ENCODE data around the gene PPM1A. TPM values are rescaled to one million over a fixed set of nuclear protein-coding genes. Genes with fewer than 3 reads are reported as not detected.
A peak's percentile ranks its signal among the peaks of the same experiment; 100 is the strongest.

PPM1A gene
- total and polyA plus RNA-seq, 2 of the 13 experiments (the other 11 are each of a cell fraction or from before 2014, with no cell fraction given) = 23.3 to 29.8 TPM

- TF ChIP-seq U2AF2 (IDR thresholded peaks at IDR 0.05; ENCODE audit: low read depth, low read length) (no peak), HNF1A (IDR thresholded peaks at IDR 0.05; ENCODE audit: low read depth) (no peak), HNF1A (CRISPR knock-in tag; IDR thresholded peaks at IDR 0.05; ENCODE audit: borderline replicate concordance) (peak; percentile 25; the same call in 1 of the 2 replicates), ARNTL (CRISPR knock-in tag; IDR thresholded peaks at IDR 0.05) (no peak), DNMT3B (CRISPR knock-in tag; conservative IDR thresholded peaks at IDR 0.05) (0 out of 2 replicates have a peak, but pooled peaks have one; percentile 48), EEA1 (CRISPR knock-in tag; IDR thresholded peaks at IDR 0.05; ENCODE audit: borderline replicate concordance) (peak; percentile 66; the same call in 1 of the 2 replicates), ZNF496 (CRISPR knock-in tag; IDR thresholded peaks at IDR 0.05; ENCODE audit: insufficient replicate concordance) (no peak), GPN1 (CRISPR knock-in tag; IDR thresholded peaks at IDR 0.05; ENCODE audit: borderline replicate concordance) (no peak), TEF (CRISPR knock-in tag; IDR thresholded peaks at IDR 0.05) (0 out of 2 replicates have a peak, but pooled peaks have one; percentile 40), GFI1 (CRISPR knock-in tag; IDR thresholded peaks at IDR 0.05; ENCODE audit: borderline replicate concordance) (no peak), ZNF143 (CRISPR knock-in tag; IDR thresholded peaks at IDR 0.05) (no peak), MAFK (conservative IDR thresholded peaks at IDR 0.05 in 1 of 2, IDR thresholded peaks at IDR 0.05 in 1 of 2; ENCODE audit: low read length in 2 of 2) (no peak), BHLHE40 (IDR thresholded peaks at IDR 0.05; ENCODE audit: low read length) (peak; percentile 48; the same call in 1 of the 2 replicates), KDM5A (IDR thresholded peaks at IDR 0.05; ENCODE audit: borderline replicate concordance, low read length) (no peak), THAP11 (CRISPR knock-in tag; IDR thresholded peaks at IDR 0.05) (peak; percentile 77), ZNF747 (CRISPR knock-in tag; IDR thresholded peaks at IDR 0.05; ENCODE audit: borderline replicate concordance) (no peak; the same call in 1 of the 2 replicates), RFXAP (CRISPR knock-in tag; IDR thresholded peaks at IDR 0.05; ENCODE audit: borderline replicate concordance) (no peak), ZZZ3 (CRISPR knock-in tag; IDR thresholded peaks at IDR 0.05; ENCODE audit: borderline replicate concordance) (no peak), HOXA7 (CRISPR knock-in tag; IDR thresholded peaks at IDR 0.05) (0 out of 2 replicates have a peak, but pooled peaks have one; percentile 35), ZNF674 (CRISPR knock-in tag; IDR thresholded peaks at IDR 0.05; ENCODE audit: low read depth) (no peak), MNT (IDR thresholded peaks at IDR 0.05) (no peak), TARDBP (CRISPR knock-in tag; IDR thresholded peaks at IDR 0.05) (peak; percentile 40; the same call in 1 of the 2 replicates)
- TF ChIP-seq, protein P1, sequence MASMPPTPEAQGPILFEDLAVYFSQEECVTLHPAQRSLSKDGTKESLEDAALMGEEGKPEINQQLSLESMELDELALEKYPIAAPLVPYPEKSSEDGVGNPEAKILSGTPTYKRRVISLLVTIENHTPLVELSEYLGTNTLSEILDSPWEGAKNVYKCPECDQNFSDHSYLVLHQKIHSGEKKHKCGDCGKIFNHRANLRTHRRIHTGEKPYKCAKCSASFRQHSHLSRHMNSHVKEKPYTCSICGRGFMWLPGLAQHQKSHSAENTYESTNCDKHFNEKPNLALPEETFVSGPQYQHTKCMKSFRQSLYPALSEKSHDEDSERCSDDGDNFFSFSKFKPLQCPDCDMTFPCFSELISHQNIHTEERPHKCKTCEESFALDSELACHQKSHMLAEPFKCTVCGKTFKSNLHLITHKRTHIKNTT (CRISPR knock-in tag; IDR thresholded peaks at IDR 0.05) = no peak
Measured at GRCh38 chr14:60248697-60249318, at the start of gene PPM1A (continued).
